Liver (tissue), 9 donors: Measurements from ENCODE around the gene ERN2. TPM values are rescaled to one million over a fixed set of nuclear protein-coding genes. Genes with fewer than 3 reads are reported as not detected.

ENCODE experiments used
- DNase-seq: peaks from one replicate; pipeline ENCODE4 v3.0.0-alpha.2; 2017; ENCODE audit warnings: low spot score
- H3K27ac ChIP-seq, 2 donors: one replicate each; pipeline ENCODE4 v1.7.0; 2013; ENCODE audit warnings: inconsistent platforms in 2 of 2, low read length in 2 of 2, control low read depth in 1 of 2, low read depth in 1 of 2, mild to moderate bottlenecking in 1 of 2
- H3K27me3 ChIP-seq, 4 donors: one replicate each; pipeline versions ENCODE4 v1.6.1 to v1.7.0; 2013; ENCODE audit warnings: low read length in 3 of 4, inconsistent platforms in 1 of 4, mild to moderate bottlenecking in 1 of 4, moderate library complexity in 1 of 4; ENCODE audit not compliant: control insufficient read depth in 4 of 4, insufficient read depth in 4 of 4
- H3K36me3 ChIP-seq, 4 donors: one replicate each; pipeline versions ENCODE4 v1.6.1 to v1.7.0; 2013; ENCODE audit warnings: low read length in 3 of 4, mild to moderate bottlenecking in 3 of 4, low read depth in 1 of 4, moderate library complexity in 1 of 4; ENCODE audit not compliant: control insufficient read depth in 4 of 4, insufficient read depth in 3 of 4
- H3K4me1 ChIP-seq, 4 donors: one replicate each; pipeline versions ENCODE4 v1.6.1 to v1.7.0; 2013; ENCODE audit warnings: low read length in 3 of 4, mild to moderate bottlenecking in 3 of 4, moderate library complexity in 1 of 4; ENCODE audit not compliant: control insufficient read depth in 4 of 4, insufficient read depth in 4 of 4
- H3K4me3 ChIP-seq, 3 donors: one replicate each; pipeline versions ENCODE4 v1.6.1 to v1.7.0; 2013; ENCODE audit warnings: low read length in 3 of 3, control low read depth in 1 of 3, low read depth in 1 of 3, mild to moderate bottlenecking in 1 of 3
- H3K9ac ChIP-seq, 2 donors: one replicate each; pipeline ENCODE4 v1.7.0; 2013; ENCODE audit warnings: low read length in 2 of 2, mild to moderate bottlenecking in 2 of 2, moderate library complexity in 2 of 2, control low read depth in 1 of 2, low read depth in 1 of 2
- H3K9me3 ChIP-seq, 4 donors: one replicate each; pipeline versions ENCODE4 v1.6.1 to v1.7.0; 2013; ENCODE audit warnings: low read length in 3 of 4; ENCODE audit not compliant: control insufficient read depth in 4 of 4
- ATF3 ChIP-seq: IDR thresholded peaks from 2 replicates; pipeline ENCODE4 v1.6.1; 2016; ENCODE audit warnings: antibody characterized with exemption
- CTCF ChIP-seq: fragments of 150-350 bp; IDR thresholded peaks from 2 replicates; pipeline ENCODE4 v1.5.1; 2017; ENCODE audit warnings: improper control_type of control experiment, low read depth, low read length; ENCODE audit not compliant: missing input control
- EGR1 ChIP-seq, 2 donors: IDR thresholded peaks; 2 replicates each; pipeline ENCODE4 v1.6.1; 2016 to 2018; ENCODE audit warnings: antibody characterized with exemption in 2 of 2, low read depth in 2 of 2
- FOXA1 ChIP-seq: IDR thresholded peaks from 2 replicates; pipeline ENCODE4 v1.6.1; 2016; ENCODE audit warnings: antibody characterized with exemption
- GABPA ChIP-seq, 2 donors: IDR thresholded peaks in 1 of 2; conservative IDR thresholded peaks in 1 of 2; 2 replicates each; pipeline ENCODE4 v1.6.1; 2016; ENCODE audit warnings: antibody characterized with exemption in 2 of 2, mild to moderate bottlenecking in 1 of 2, moderate library complexity in 1 of 2
- HNF4A ChIP-seq, 2 donors: conservative IDR thresholded peaks; 2 replicates each; pipeline ENCODE4 v1.6.1; 2016; ENCODE audit warnings: antibody characterized with exemption in 2 of 2, mild to moderate bottlenecking in 2 of 2
- HNF4G ChIP-seq: IDR thresholded peaks from 2 replicates; pipeline ENCODE4 v1.6.1; 2016; ENCODE audit warnings: antibody characterized with exemption
- JUND ChIP-seq, 2 donors: IDR thresholded peaks; 2 replicates each; pipeline ENCODE4 v1.6.1; 2016; ENCODE audit warnings: antibody characterized with exemption in 2 of 2
- NR2F2 ChIP-seq: IDR thresholded peaks from 2 replicates; pipeline ENCODE4 v1.6.1; 2016; ENCODE audit warnings: antibody characterized with exemption
- RAD21 ChIP-seq, 2 donors: IDR thresholded peaks; 2 replicates each; pipeline ENCODE4 v1.6.1; 2016; ENCODE audit warnings: antibody characterized with exemption in 2 of 2, mild to moderate bottlenecking in 2 of 2
- REST ChIP-seq: IDR thresholded peaks from 2 replicates; pipeline ENCODE4 v1.6.1; 2016; ENCODE audit warnings: antibody characterized with exemption, mild to moderate bottlenecking
- RXRA ChIP-seq, 2 donors: IDR thresholded peaks; 2 replicates each; pipeline ENCODE4 v1.6.1; 2017 to 2018; ENCODE audit warnings: antibody characterized with exemption in 2 of 2, mild to moderate bottlenecking in 1 of 2
- SP1 ChIP-seq: IDR thresholded peaks from 2 replicates; pipeline ENCODE4 v1.6.1; 2018; ENCODE audit warnings: antibody characterized with exemption, mild to moderate bottlenecking
- TAF1 ChIP-seq: conservative IDR thresholded peaks from 2 replicates; pipeline ENCODE4 v1.6.1; 2016; ENCODE audit warnings: antibody characterized with exemption, mild to moderate bottlenecking
- WGBS: extraction: QIAGEN DNeasy Blood & Tissue Kit; methylation state at CpG from one replicate; pipeline ENCODE4 v1.1.7; 2013; 5-methylcytosine and 5-hydroxymethylcytosine counted together
- polyA plus RNA-seq, 2 donors: library from polyadenylated mRNA; stranded (reverse) in 1 of 2; unstranded in 1 of 2; fragments of 200-250 nt in 1 of 2; fragments of >200 nt in 1 of 2; fragmentation: Nextera tagmentation in 1 of 2; extraction: Ambion mirVana in 1 of 2; gene quantifications; one replicate each; pipeline versions ENCODE4 v1.2.1 to v1.2.3, GENCODE V29; 2013 to 2015
- total RNA-seq, 2 donors: library from RNA; depleted of rRNA; stranded (reverse); fragments of >200 nt; gene quantifications; one replicate each; pipeline ENCODE4 v1.2.3, GENCODE V29; 2014
- TF ChIP-seq, protein P1 (sequence below): IDR thresholded peaks from 2 replicates; pipeline ENCODE4 v1.6.1; 2016; ENCODE audit warnings: antibody characterized with exemption
- donor health status: healthy.
- donor health status: healthy.
- donor health status: healthy.
- donor health status: healthy.
- donor health status: healthy.

Gene ERN2
- total and polyA plus RNA-seq, 4 donors: 0.01 to 0.17 TPM; not detected in 2

DNA sequence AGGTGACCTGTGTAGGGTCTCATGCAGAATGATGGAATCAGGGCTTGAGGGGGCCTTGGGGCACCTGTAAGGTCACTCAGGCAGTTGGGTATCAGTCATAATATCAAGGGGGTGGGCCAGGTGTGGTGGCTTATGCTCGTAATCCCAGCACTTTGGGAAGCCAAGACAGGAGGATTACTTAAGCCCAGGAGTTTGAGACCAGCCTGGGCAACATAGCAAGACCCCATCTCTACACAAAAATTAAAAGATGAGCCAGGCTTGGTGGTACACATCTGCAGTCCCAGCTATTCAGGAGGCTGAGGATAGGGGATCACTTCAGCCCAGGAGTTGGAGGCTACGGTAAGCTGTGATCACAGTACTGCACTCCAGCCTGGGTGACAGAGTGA is 7.5 kb downstream of the ERN2 start:
- Histone ChIP-seq H3K36me3 (no peaks in the 10 kb centered on the region), H3K9ac (no peak overlapping the region), H3K27me3 (peaks cover 0 to 6% (median 1%) of the 10 kb centered on the region in 4 donors), H3K4me3 (no peak overlapping the region), H3K9me3 (peaks cover 0 to 13% (median 4%) of the 10 kb centered on the region in 4 donors), H3K27ac (no peak overlapping the region), H3K4me1 (no peaks in the 10 kb centered on the region)
- TF ChIP-seq SP1 (no peak), FOXA1 (no peak), GABPA (IDR thresholded peaks at IDR 0.05 in 1 of 2, conservative IDR thresholded peaks at IDR 0.05 in 1 of 2) (no peak), HNF4G (no peak), EGR1 (IDR thresholded peaks at IDR 0.05; ENCODE audit: low read depth in 2 of 2) (no peak), NR2F2 (no peak), TAF1 (no peak), RAD21 (IDR thresholded peaks at IDR 0.05) (no peak), ATF3 (no peak), CTCF (no peak), RXRA (IDR thresholded peaks at IDR 0.05) (no peak), HNF4A (conservative IDR thresholded peaks at IDR 0.05) (no peak)
- no peak for DNase-seq
- WGBS: 86% methylated on average over 2 of the region's 2 CpGs

- no peak overlapping the region for H3K4me3 ChIP-seq
- no peak overlapping the region for H3K9ac ChIP-seq
- DNase-seq: no peak
- H3K9me3 ChIP-seq: peaks cover 0 to 10% (median 2%) of the 10 kb centered on the region in 4 donors
- no peak overlapping the region for H3K27ac ChIP-seq
- 78% methylated on average over 22 of the region's 22 CpGs for WGBS
- no peaks in the 10 kb centered on the region for H3K4me1 ChIP-seq
- H3K36me3 ChIP-seq: no peaks in the 10 kb centered on the region
- H3K27me3 ChIP-seq: peaks cover 0 to 6% (median 0%) of the 10 kb centered on the region in 4 donors
- TF ChIP-seq GABPA (IDR thresholded peaks at IDR 0.05 in 1 of 2, conservative IDR thresholded peaks at IDR 0.05 in 1 of 2) (no peak), RXRA (IDR thresholded peaks at IDR 0.05) (no peak), JUND (IDR thresholded peaks at IDR 0.05) (no peak), FOXA1 (no peak), EGR1 (IDR thresholded peaks at IDR 0.05; ENCODE audit: low read depth in 2 of 2) (no peak), RAD21 (IDR thresholded peaks at IDR 0.05) (no peak), HNF4G (no peak), NR2F2 (no peak), REST (no peak), TAF1 (no peak)
- TF ChIP-seq, protein P1, sequence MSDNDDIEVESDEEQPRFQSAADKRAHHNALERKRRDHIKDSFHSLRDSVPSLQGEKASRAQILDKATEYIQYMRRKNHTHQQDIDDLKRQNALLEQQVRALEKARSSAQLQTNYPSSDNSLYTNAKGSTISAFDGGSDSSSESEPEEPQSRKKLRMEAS: no peak
Observed at GRCh38 chr16:23704772-23705516, 8.1 kb downstream of the ERN2 start.
